HG03066 (cell line): Measurements from ENCODE around the gene PIGP.
"Not testable (repeated sequence)": the region's sequence is repeated elsewhere in the genome, so short reads cannot be mapped to it uniquely, and the experiment has no call there.

Experiments
- ATAC-seq: cut with Tn5 transposase; IDR thresholded peaks from one replicate; pipeline ENCODE4 v1.9.1; 2021; ENCODE audit warnings: low read depth; ENCODE audit not compliant: unreplicated experiment

The PIGP gene

DNA sequence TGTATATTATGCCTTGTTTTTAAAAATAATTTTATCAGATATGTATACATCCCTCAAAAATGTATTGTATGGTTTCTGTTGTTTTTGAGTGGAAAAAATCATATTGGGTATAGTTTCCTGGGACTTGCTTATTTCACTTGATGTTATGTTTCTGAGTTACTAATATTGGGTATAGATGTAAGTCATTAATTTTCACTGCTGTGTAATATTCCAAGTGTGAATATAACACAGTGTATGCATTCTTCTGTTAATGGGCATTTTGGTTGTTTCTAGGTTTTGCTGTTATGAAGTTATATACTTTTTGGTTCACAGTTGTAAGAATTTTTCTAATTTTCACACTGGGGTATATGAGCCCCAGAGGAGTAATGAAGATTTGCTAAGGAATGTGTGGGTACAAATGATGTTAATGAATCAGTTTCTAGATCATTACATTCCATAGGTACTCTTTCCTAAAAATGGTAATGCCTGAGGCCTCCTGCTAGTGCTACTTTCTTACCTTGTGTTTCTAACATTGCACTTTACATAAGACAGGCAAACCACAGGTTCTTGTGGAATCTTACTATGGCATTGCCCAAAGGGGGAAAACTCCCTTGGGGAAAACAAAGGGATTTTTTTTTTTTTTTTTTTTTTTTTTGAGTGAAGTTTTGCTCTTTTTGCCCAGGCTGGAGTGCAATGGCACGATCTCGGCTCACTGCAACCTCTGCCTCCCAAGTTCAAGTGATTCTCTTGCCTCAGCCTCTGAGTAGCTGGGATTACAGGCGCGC is 3.4 kb upstream of the PIGP start:
- no peak for ATAC-seq

DNA sequence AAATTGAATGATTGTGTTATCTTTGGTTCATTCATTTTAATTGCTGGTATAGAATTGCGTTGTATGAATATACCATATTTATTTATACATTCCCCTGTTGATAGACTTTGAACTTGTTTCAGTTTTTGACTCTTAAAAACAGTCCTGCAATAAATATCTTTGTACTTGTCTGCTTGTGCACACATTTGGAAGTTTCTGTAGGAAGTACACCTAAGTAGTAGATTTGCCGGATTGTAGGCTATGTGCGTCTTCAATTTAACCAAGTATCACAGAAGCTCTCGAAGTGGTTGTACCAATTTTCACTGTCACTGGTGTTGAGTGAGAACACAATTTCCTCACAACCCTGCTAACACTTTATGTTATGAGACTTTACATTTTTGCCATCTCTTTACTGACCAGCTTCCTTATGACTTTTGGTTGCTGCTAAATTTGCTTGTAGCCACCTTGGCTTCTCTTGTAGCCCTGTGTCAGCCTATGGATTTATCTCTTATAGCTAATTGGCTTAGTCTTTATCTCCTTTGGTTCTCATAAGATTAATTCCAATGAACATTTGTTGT is 2.4 kb upstream of the PIGP start:
- no peak for ATAC-seq

DNA sequence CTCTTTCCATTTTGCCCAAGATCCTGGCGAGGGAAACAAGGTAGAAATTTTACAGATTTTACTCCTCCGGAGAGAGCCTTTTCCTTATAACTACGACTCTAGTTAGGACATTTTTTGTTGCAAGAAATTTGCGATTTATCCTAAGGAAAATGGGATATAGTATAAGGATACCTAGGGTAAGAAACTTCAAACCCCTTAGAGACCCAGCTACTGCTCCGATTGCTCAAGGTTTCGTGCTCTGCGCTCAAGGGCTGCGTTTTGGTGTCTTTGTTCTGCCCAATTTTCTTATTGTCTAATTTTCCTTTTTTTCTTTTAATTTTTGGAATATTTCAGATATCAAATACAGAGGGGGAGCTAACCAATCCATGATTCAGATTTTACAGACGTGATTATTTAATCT is 1.7 kb upstream of the PIGP start:
- ATAC-seq: no peak

DNA sequence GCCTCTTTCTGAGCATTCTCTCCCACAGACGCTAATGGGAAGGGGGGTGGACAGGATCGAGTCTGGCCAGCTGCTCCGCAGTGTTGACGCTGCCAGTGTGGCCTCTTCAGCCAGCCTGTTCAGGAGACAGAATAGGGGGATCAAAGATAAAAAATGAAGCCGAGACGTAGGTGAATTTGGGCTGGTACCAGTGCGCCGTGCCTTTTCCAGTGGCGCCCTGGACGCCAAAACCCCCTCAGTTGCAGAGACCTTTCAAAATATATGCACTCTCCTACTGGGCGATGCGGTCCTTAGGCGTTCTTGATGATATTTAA is 1.3 kb upstream of the PIGP start:
- ATAC-seq: no peak

DNA sequence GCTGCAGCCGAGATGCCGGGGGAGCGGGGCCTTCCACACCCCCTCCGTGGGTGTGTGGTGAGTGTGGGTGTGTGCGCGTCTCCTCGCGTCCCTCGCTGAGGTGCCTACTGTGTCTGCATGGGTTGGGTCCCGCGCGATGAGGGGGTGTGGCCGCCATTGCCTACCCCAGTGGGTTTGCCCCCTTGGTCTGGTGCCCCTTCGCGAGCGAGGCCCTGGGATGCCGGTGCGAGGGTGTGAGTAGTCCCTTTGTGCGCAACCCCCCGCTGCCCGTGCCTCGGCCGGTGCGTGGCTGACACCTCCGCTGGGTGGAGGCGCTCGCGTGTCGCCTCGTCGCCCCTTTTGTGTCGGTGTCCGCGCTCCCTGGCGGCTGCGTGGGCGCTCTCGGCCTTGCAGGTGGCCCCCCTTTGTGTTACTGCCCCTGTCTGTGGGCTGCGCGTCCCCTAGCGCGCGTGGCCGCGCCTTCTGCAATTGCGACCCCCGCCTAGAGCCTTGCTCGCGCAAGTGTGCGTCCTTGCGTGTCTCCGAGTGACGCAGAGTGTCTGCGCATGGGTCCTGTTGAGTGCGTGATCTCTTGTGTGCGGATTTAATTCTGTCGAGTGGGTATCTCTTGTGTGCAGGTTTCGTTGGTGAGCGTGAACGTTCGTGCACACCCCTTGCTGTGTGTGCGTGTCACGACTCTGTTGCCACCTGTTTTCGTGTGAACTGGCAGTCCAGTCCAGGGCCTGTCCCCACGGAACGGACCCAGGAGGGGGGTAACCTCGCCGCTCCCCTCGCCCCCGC is 736 bp upstream of the PIGP start:
- peak; percentile 38 for ATAC-seq

DNA sequence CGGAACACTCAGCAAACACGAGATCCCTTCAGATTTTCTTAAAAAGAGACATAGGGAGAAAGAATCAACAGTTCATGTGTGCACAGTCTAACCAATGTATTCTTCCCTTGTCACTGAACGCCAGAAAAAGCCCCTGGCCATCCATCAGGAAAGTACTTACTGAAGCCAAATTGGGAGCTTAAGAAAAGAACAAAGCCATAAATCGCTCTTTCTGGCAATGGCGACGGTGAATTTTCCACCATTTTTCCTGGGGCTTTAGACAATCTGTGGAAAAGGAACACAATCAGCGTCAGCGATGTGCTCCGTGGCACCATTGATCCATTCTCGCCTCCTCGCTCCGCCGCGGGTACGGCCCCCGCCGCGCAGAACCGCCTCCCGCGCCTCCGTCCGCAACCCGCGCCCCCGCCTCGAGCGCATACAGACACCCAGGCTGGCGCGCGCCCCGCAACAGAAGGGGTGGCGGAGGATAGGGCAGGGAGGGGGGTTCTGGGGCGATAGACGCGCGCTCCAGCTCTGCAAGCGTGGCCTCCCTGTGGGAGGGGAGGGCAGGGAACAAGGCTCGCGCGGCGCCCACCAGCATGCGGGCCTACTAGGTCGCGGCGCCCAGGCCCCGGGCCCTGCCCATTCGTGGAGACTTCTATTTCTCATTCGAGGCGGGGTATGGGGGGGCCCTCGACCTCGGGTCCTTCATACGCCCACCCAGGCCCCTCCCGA is 440 bp downstream of the PIGP start:
- ATAC-seq: peak; percentile 16

DNA sequence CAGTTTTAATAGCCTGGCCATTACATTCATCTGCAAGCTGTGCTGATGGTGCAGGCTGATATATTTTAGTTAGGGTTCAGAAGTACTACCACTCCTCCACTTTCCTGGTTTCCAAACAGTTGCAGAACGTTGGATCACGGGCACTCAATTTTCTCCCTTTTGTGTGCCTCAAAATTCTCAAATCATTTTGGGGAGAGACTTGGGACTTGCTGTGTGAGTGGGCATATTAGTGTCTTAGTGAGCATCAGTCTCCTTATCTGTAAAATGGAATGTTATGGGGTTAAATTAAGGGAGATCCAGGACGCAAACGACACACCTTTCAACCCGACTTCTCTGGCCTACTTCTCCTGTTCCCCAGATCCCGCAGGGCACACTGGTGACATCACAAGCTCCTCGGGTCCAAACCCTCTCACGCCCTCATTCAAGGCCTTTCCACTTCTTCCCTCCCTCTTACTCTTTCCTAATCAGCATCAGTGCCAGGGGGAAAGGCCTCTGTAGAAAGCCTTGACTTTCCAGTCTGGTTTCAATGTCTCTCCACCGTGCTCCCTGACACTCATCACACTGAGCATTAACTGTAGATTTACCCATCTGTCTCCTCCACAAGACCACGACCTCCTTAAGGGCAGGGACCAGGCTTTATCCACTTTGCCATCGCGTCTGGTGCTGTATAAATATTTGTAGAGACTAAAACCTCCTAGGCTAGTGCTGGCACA is 1.2 kb downstream of the PIGP start:
- ATAC-seq: no peak

DNA sequence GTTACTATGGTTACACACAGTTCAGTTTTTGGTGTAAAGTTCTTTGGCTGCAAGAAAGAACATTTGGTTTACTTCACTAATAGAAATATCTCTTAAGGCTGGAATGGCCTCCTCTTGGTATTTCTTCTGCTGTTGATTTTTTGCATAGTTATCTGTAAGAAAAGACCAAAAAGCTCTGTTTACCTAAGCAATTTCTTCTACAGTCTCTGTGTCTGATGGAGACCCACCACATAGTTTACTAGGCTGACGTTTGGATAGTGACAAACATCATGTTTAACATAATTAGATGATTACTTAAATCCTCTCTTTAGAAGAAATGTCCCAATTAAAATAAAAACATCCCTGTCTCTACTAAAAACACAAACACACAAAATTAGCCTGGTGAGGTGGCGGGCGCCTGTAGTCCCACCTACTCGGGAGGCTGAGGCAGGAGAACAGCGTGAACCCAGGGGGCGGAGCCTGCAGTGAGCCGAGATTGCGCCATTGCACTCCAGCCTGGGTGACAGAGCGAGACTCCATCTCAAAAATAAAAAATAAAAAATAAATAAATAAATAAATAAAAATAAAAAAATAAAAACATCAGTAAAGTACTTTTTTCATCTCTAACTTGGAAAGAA is 7.2 kb downstream of the PIGP start:
- no peak for ATAC-seq

DNA sequence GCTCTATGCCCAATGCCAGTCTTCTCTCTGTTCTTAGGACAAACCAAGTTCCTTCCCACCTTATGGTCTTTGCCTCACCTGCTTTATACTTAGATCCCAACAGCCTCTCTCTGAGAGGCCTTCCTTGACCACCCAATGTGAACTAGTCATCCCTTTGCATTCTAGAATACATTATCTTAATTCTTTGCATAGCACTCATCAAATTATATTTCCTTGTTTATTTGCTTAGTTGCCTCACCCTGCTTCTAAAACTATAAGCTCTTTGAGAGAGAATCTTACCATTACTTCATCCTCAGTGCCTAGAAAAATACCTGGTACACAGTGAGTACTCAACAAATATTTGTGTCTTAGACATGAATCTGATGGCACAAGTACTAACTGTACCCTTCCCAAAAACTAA is 8.0 kb downstream of the PIGP start:
- no peak for ATAC-seq

DNA sequence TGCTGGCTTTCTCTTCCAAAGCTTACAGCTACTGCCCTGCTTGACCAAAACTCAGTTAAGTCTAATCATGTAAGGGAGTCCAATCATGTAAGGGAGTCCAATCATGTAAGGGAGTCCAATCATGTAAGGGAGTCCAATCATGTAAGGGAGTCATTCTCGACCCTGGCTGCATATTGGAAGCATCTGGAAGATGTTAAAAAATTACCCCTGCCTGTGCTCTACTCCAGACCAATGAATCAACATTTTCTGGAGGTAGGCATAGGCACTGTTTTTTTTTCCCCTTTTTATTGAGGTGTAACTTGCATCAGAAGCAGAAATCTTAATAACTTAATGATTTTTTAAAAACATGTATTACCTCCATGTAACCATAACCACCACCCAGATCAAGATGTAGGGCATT is 9.4 kb downstream of the PIGP start:
- no peak for ATAC-seq

DNA sequence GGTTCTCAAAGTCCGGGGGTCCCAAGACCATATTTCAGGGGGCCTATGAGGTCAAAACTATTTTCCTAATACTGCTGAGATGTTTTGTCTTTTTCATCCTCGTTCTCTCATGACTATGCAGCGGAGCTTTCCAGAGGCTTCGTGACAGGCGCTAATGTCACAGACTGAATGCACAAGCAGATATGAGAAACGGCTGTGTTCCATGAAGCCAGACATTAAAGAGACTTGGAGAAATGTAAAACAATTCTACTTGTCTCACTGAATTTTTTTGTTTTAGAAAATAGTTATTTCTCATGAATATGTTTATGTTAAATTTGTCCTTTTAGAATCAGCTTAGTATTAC is 10.3 kb downstream of the PIGP start:
- ATAC-seq: no peak

DNA sequence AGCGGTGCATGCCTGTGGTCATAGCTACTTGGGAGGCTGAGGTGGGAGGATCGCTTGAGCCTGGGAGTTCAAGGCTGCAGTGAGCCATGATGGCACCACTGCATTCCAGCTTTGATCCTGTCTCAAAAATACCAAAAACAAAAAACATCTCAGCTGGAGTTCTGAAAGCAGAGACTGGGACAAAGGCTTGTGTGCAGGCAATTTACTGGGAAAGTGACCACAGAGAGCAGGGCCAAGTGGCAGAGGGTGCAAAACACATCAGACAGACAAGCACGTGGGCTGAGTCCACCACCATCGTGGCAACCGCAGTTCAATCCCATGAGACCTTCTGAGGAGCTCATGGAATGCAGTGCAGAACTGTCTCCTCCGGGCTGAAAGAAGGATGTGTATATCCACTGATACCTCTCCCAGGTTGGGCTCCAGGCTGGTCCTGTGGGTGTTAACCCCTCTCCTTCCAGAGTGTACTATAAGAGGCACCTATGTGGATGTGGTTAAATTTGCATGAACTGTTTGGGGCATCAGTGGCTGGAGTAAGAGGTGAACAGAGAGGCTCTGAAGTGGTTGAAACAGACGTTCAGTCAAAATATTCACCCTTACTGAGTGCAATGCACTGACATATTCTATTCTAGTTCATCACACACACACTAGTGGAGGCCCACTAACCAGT is 10.8 kb downstream of the PIGP start:
- ATAC-seq: no peak

DNA sequence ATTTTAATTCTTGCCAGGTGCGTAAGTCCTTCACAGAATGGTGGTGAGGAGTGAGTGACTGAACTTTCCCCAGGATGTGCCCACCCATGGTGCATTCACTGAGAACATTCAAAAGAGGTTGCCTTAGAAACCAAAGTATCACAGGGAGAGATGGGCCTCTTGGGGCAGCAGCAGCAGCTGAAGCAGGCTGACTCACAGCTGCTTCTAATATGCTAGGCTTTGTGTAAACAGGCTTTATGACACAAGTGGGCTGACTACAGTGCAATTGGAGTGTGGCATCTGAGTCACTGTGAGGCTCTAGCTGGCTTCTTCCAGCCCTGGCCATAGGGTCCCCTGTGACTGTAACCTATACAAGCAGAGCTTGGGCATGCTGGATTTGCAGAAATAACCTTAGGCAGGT is 12.6 kb downstream of the PIGP start:
- no peak for ATAC-seq

DNA sequence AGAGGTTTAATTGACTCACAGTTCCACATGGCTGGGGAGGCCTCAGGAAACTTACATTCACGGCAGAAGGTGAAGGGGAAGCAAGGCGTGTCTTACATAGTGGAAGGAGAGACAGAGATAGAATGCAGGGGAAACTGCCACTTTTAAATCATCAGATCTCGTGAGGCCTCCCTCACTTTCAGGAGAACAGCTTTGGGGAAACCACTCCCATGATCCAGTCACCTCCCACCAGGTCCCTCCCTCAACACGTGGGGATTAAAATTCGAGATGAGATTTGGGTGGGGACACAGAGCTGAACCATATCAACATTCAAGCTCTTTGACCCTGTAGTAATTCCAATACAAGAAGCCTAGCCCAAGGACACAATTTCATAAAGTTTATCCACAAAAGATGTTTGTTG is 13.7 kb downstream of the PIGP start:
- no peak for ATAC-seq

DNA sequence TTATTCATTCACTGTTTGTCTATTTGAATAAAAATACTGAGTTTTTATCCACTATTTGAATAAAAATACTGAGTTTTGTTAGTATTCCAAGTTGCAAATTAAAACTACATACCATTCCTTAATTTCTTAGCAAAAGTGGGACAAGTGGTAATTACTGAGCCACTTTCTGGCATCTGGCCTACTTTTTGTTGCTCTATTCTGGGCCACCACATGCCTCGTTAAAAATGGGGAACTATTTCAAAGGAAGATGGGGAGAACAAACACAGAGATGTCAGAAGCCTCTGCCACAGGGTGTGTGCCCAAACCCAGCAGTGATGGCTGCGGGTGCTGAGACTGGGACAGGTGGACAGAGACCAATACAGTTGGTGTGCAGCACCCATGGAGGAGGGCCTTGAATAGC is 14.6 kb downstream of the PIGP start:
- no peak for ATAC-seq

DNA sequence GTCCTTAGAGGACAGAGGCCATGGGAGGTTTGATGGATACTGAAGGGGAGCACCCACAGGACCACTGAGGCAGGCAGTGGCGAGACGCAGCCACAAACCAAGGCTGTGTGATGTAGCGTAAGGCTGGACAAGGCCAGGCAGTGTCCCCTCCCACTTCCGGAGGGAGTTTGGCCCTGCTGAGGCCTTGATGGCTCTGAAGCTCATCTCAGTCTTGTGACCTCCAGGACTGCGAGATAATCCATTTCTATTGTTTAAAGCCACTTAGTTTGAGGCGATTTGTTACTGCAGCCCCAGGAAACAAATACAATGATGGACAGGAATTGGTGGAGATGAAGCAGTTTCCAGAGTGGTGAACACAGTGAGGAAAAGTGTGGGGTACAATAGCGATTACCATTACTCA is 15.3 kb downstream of the PIGP start:
- ATAC-seq: no peak

DNA sequence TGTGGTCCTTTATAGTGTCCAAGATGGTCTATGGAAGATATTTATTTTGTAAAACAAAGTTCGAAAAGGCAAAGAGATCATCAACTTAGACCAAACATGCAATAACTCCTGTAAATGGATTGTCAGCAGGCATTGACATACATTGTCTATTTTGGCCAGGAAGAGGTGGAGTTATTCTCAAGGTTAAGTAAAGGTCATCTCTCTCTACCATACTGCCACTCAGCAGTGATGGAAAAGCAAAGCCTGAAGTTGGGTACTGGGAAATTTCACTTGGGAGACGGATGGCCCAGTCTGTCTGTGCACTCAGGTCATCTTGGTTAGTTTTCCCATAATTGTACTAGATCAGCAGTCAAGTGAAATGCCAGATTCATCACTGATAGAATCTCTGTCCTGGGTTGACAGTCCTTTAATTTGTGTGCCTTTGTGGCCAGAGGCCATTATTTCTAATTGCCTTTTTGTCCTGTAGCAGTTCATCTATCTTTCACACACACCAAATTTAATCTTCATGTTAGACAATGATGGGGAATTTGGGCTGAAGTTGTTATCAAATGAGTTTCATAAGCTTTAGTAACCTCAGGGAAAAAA is 17.5 kb downstream of the PIGP start:
- ATAC-seq: no peak

DNA sequence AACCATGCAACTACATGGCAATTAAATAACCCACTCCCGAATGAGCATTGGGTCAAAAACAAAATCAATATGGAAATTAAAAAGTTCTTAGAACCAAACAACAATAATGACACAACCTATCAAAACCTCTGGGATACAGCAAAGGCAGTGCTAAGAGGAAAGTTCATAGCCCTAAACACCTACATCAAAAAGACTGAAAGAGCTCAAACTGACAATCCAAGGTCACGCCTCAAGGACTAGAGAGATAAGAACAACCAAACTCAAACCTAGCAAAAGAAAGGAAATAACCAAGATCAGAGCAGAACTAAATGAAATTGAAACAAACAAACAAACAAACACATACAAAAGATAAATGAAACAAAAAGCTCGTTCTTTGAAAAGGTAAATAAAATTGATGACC is 23.1 kb downstream of the PIGP start:
- not testable (repeated sequence) for ATAC-seq

DNA sequence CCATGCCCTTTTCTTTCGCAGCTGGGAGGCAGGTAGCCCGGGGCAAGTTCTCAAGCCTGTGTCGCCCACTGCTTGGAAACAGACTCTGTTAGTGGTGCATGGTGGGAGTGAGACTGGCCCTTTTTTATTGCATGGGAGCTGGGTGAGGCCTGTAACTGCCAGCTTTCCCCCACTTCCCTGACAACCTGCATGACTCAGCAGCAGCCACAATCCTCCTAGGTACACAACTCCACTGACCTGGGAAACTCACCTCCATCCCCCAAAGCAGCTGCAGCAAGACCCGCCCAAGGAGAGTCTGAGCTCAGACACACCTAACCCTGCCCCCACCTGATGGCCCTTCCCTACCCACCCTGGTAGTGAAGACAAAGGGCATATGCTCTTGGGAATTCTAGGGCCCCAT is 25.8 kb downstream of the PIGP start:
- no peak for ATAC-seq

DNA sequence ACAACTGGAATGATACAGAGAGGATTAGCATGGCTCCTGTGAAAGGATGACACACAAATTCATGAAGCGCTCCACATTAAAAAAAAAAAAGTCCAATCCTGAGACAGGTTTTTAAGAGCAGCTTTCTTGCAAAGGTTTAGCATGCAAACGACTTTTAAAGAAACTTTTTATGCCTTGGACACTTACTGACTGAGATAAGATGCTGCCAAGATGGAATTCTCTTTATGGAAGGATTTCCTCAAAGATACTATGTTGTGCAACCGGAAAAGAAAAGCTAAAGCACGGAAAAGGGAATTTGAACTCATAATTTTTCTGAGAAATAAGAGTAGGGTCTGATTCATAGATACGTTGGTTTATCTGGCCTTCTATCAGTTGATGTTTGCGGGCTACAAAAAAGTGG is 27.3 kb downstream of the PIGP start:
- no peak for ATAC-seq
